Panc1 (cell line): ENCODE results near the gene ERC2. TPM values are rescaled to one million over a fixed set of nuclear protein-coding genes. Genes with fewer than 3 reads are reported as not detected.

Experiments
- ATAC-seq: fragments of 200-7000 bp; cut with Tn5 transposase; 2 replicates; pipeline ENCODE4 v1.9.1; 2020; ENCODE audit warnings: mild to moderate bottlenecking, moderate library complexity
- BruUV-seq: library from RNA; stranded (reverse); fragments of 400-500 nt; replicated peaks from 2 replicates; lab custom pipeline; 2021; lab: Mats Ljungman, UMichigan
- CTCF ChIA-PET: fragments of 300-600 bp; sonication (Branson Sonifier 250); formaldehyde crosslinking; loops from one replicate; lab custom pipeline; 2022; ENCODE audit warnings: antibody characterized with exemption; lab: Charles Lee
- POLR2A ChIA-PET: fragments of 300-600 bp; sonication (Branson Sonifier 250); formaldehyde crosslinking; loops from one replicate; lab custom pipeline; 2022; ENCODE audit warnings: antibody characterized with exemption; lab: Charles Lee
- DNase-seq: peaks from one replicate; pipeline ENCODE4 v3.0.0-alpha.2; 2010; ENCODE audit warnings: low read depth, low spot score
- H3K27ac ChIP-seq: 2 replicates; pipeline ENCODE4 v1.5.1; 2011; ENCODE audit warnings: mild to moderate bottlenecking, low read length, inconsistent platforms
- H3K27me3 ChIP-seq: fragments of 200-500 bp; sonication (Bioruptor generic); 2 replicates; pipeline ENCODE4 v1.6.0; 2014; ENCODE audit warnings: low read length, inconsistent platforms; ENCODE audit not compliant: control insufficient read depth, insufficient read depth
- H3K36me3 ChIP-seq: fragments of 200-500 bp; sonication (Bioruptor generic); 2 replicates; pipeline ENCODE4 v1.5.1; 2014; ENCODE audit warnings: inconsistent platforms, mild to moderate bottlenecking, low read length, moderate library complexity; ENCODE audit not compliant: control insufficient read depth, insufficient read depth
- H3K4me1 ChIP-seq: 2 replicates; pipeline ENCODE4 v1.5.1; 2011; ENCODE audit warnings: inconsistent platforms, mild to moderate bottlenecking, low read length, moderate library complexity; ENCODE audit not compliant: control insufficient read depth, insufficient read depth
- H3K4me3 ChIP-seq, 2 experiments: 2 replicates each; pipeline ENCODE4 v1.5.1; 2011 to 2012; ENCODE audit warnings: low read depth in 2 of 2, low read length in 2 of 2, mild to moderate bottlenecking in 2 of 2, inconsistent platforms in 1 of 2, moderate library complexity in 1 of 2
- H3K9me3 ChIP-seq: fragments of 200-500 bp; sonication (Bioruptor generic); 2 replicates; pipeline ENCODE4 v1.5.1; 2014; ENCODE audit warnings: low read depth, mild to moderate bottlenecking, inconsistent platforms, low read length, moderate library complexity; ENCODE audit not compliant: control insufficient read depth, insufficient read depth
- CTCF ChIP-seq: fragments of 450-650 bp; IDR thresholded peaks from 2 replicates; pipeline ENCODE4 v1.5.1; 2017; ENCODE audit warnings: mild to moderate bottlenecking
- POLR2AphosphoS5 ChIP-seq: IDR thresholded peaks from 2 replicates; pipeline ENCODE4 v1.6.1; 2012; ENCODE audit warnings: mild to moderate bottlenecking, low read depth, low read length, moderate library complexity
- REST ChIP-seq, 2 experiments: IDR thresholded peaks; 2 replicates each; pipeline ENCODE4 v1.6.1; 2011 to 2012; ENCODE audit warnings: low read depth in 2 of 2, control low read depth in 1 of 2, low read length in 1 of 2, mild to moderate bottlenecking in 1 of 2, moderate library complexity in 1 of 2; ENCODE audit not compliant: insufficient read depth in 1 of 2
- SIN3A ChIP-seq: IDR thresholded peaks from 2 replicates; pipeline ENCODE4 v1.6.1; 2012; ENCODE audit warnings: low read depth, mild to moderate bottlenecking, low read length, moderate library complexity, borderline replicate concordance; ENCODE audit not compliant: insufficient read depth
- TCF7L2 ChIP-seq: IDR thresholded peaks from 2 replicates; pipeline ENCODE4 v1.6.1; 2011; ENCODE audit warnings: mild to moderate bottlenecking, low read depth, low read length, inconsistent platforms
- in situ Hi-C: cut with HindIII; loops from 2 replicates; pipeline ENCODE4 v1.10.0; 2016; ENCODE audit warnings: low sequenced_read_pairs, low pct_unique_long_range_greater_than_20kb
- intact Hi-C: fragments of 100-400 bp; cut with micrococcal nuclease; formaldehyde crosslinking; loops from one replicate; pipeline ENCODE4 v1.10.0; 2022; ENCODE audit not compliant: unreplicated experiment
- total RNA-seq: library from RNA; stranded (reverse); gene quantifications from one replicate; pipeline ENCODE4 v1.2.1, GENCODE V29; 2021; ENCODE audit not compliant: unreplicated experiment

Gene ERC2
- total RNA-seq, 1 experiment from 2014 or later: 0.33 TPM

DNA sequence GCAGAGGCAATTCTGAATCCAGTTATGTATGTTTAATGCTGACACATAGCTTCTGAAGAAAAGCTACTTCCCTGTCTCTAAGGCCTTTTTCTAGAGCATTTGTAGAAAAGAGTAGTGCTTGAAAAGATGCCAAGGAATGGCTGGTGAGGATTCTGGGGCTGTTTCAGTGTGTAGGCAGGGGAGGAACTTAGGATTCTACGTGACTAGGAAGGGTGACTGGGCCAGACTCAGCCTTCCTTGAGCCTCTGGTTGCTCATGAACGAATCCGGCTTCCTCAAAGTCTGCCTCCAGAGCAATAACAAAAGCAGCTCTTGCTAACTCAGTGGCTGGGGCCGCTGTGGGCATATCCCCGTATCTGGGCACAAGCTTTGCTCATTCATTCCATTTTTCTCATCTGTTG, 876.4 kb downstream of the ERC2 start:
- Histone ChIP-seq H3K4me3 (no peak overlapping the region), H3K4me1 (no peaks in the 10 kb centered on the region), H3K9me3 (no peaks in the 10 kb centered on the region), H3K27me3 (no peaks in the 10 kb centered on the region), H3K27ac (no peak overlapping the region), H3K36me3 (no peaks in the 10 kb centered on the region)
- DNase-seq (no peak), ATAC-seq (no peak)
- BruUV-seq: no TSS peak
- POLR2A ChIA-PET: interaction anchor here (0.6 kb wide), 1 partner anchor 51 kb away, joined by 3 read pairs; no protein-coding TSS in a partner anchor
- in situ Hi-C loops (no loop called here), intact Hi-C loops (no loop called here)
- CTCF ChIA-PET: no interaction called here
- TF ChIP-seq SIN3A (no peak), TCF7L2 (no peak), POLR2AphosphoS5 (no peak), REST (IDR thresholded peaks at IDR 0.05; ENCODE audit: insufficient read depth in 1 of 2, low read depth in 2 of 2, low read length in 1 of 2) (no peak), CTCF (no peak)

- intact Hi-C loops: no loop called here
- BruUV-seq: no TSS peak
- no peak for DNase-seq
Observed at GRCh38 chr3:55588146-55588765, 880.0 kb downstream of the ERC2 start.

More at GRCh38 chr3:55588146-55588765, 880.0 kb downstream of the ERC2 start:
- Histone ChIP-seq H3K27ac (no peak overlapping the region), H3K27me3 (no peaks in the 10 kb centered on the region), H3K9me3 (no peaks in the 10 kb centered on the region), H3K4me1 (no peaks in the 10 kb centered on the region), H3K36me3 (no peaks in the 10 kb centered on the region), H3K4me3 (no peak overlapping the region)
- ChIA-PET POLR2A (no interaction called here), CTCF (no interaction called here)
- in situ Hi-C loops: no loop called here
- TF ChIP-seq REST (IDR thresholded peaks at IDR 0.05; ENCODE audit: insufficient read depth in 1 of 2, low read depth in 2 of 2, low read length in 1 of 2) (no peak), SIN3A (no peak), POLR2AphosphoS5 (no peak), TCF7L2 (no peak), CTCF (no peak)
- ATAC-seq: no peak
